ENCODE data around the gene SYT12. TPM values are rescaled to one million over a fixed set of nuclear protein-coding genes. Genes with fewer than 3 reads are reported as not detected.

SYT12 gene
- total RNA-seq, 2 donors from 2014 or later: 0.78 TPM; not detected in 1

GRCh38 chr11:67059671-67060070, 36.7 kb downstream of the SYT12 start:
- ATAC-seq: no peak
- 92 to 93% methylated on average over 3 of the region's 3 CpGs for WGBS, 2 donors
- intact Hi-C loops (cut with DNase I): no loop called here

DNA sequence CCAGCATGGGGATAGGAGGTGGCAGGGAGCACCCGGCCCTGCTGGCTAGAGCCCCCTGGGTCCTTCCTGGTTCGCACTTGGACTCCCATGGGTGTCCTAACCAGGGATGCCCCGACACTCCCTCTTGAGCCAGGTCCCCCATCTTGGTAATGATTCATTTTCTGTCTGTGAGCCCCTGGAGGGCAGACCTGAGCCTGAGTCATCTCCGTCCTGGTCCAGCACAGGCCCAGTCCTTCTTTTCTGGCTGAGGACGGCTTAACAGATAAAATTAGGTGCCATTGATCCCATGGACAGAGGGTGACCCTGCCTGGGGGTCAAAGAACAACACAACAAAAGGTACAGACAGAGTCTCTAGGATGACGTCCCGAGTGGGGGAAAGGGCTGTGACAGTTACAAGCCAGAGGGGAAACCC, 37.2 kb downstream of the SYT12 start:
- no peak for ATAC-seq
- no peak for TF ChIP-seq POLR2A (IDR thresholded peaks at IDR 0.05)
- TF ChIP-seq, protein P1, sequence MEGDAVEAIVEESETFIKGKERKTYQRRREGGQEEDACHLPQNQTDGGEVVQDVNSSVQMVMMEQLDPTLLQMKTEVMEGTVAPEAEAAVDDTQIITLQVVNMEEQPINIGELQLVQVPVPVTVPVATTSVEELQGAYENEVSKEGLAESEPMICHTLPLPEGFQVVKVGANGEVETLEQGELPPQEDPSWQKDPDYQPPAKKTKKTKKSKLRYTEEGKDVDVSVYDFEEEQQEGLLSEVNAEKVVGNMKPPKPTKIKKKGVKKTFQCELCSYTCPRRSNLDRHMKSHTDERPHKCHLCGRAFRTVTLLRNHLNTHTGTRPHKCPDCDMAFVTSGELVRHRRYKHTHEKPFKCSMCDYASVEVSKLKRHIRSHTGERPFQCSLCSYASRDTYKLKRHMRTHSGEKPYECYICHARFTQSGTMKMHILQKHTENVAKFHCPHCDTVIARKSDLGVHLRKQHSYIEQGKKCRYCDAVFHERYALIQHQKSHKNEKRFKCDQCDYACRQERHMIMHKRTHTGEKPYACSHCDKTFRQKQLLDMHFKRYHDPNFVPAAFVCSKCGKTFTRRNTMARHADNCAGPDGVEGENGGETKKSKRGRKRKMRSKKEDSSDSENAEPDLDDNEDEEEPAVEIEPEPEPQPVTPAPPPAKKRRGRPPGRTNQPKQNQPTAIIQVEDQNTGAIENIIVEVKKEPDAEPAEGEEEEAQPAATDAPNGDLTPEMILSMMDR (IDR thresholded peaks at IDR 0.05): no peak
- 85 to 89% methylated on average over 5 to 6 of the region's 7 CpGs for WGBS, 2 donors
- Histone ChIP-seq H3K27ac (no peak overlapping the region), H3K4me1 (peaks cover 27% of the 10 kb centered on the region), H3K9me3 (no peaks in the 10 kb centered on the region), H3K27me3 (no peaks in the 10 kb centered on the region), H3K4me3 (no peak overlapping the region), H3K36me3 (replicated peaks in 1 of 2; ENCODE audit: insufficient read depth in 1 of 2, low read depth in 2 of 2) (no peaks in the 10 kb centered on the region)
- intact Hi-C loops (cut with DNase I): no loop called here
- no peak for DNase-seq

More at GRCh38 chr11:67059671-67060070, 36.7 kb downstream of the SYT12 start:
- H3K9me3 ChIP-seq: no peaks in the 10 kb centered on the region
- peaks cover 31% of the 10 kb centered on the region for H3K4me1 ChIP-seq
- no peak overlapping the region for H3K27ac ChIP-seq
- H3K27me3 ChIP-seq: no peaks in the 10 kb centered on the region
- DNase-seq: no peak
- no peak overlapping the region for H3K4me3 ChIP-seq
- H3K36me3 ChIP-seq (replicated peaks in 1 of 2; ENCODE audit: insufficient read depth in 1 of 2, low read depth in 2 of 2): no peaks in the 10 kb centered on the region
- no peak for TF ChIP-seq POLR2A (IDR thresholded peaks at IDR 0.05)
- TF ChIP-seq, protein P1 (IDR thresholded peaks at IDR 0.05): no peak

- H3K4me1 ChIP-seq: peaks cover 1% of the 10 kb centered on the region
- no peak for ATAC-seq
- no peak overlapping the region for H3K4me3 ChIP-seq
- intact Hi-C loops (cut with DNase I): no loop called here
- H3K36me3 ChIP-seq (replicated peaks in 1 of 2; ENCODE audit: insufficient read depth in 1 of 2, low read depth in 2 of 2): no peaks in the 10 kb centered on the region
- H3K27ac ChIP-seq: no peak overlapping the region
- H3K9me3 ChIP-seq: no peaks in the 10 kb centered on the region
- TF ChIP-seq POLR2A (IDR thresholded peaks at IDR 0.05): no peak
- TF ChIP-seq, protein P1 (IDR thresholded peaks at IDR 0.05): no peak
- H3K27me3 ChIP-seq: no peaks in the 10 kb centered on the region
- no peak for DNase-seq
- 87 to 91% methylated on average over 5 to 12 of the region's 13 CpGs for WGBS, 2 donors
Measured at GRCh38 chr11:67062526-67063373, 39.8 kb downstream of the SYT12 start.

- intact Hi-C loops (cut with DNase I): no loop called here
- H3K27ac ChIP-seq: no peak overlapping the region
- ATAC-seq (no peak), DNase-seq (no peak)
- H3K36me3 ChIP-seq (replicated peaks in 1 of 2; ENCODE audit: insufficient read depth in 1 of 2, low read depth in 2 of 2): no peaks in the 10 kb centered on the region
- 90 to 94% methylated on average over 3 of the region's 3 CpGs for WGBS, 2 donors
- TF ChIP-seq, protein P1 (IDR thresholded peaks at IDR 0.05): no peak
- no peak for TF ChIP-seq POLR2A (IDR thresholded peaks at IDR 0.05)
- no peaks in the 10 kb centered on the region for H3K4me1 ChIP-seq
- no peak overlapping the region for H3K4me3 ChIP-seq
- no peaks in the 10 kb centered on the region for H3K27me3 ChIP-seq
- no peaks in the 10 kb centered on the region for H3K9me3 ChIP-seq
Measured at GRCh38 chr11:67066333-67066709, 43.4 kb downstream of the SYT12 start.

Measured in body of pancreas (tissue), 4 donors.